ENCODE data around the gene WSCD1. TPM values are rescaled to one million over a fixed set of nuclear protein-coding genes. Genes with fewer than 3 reads are reported as not detected.
A peak's percentile ranks its signal among the peaks of the same experiment; 100 is the strongest.

Gene WSCD1
- total and polyA plus RNA-seq, 8 donors, result 1.2 to 4.1 (median 2.6) TPM

- H3K27ac ChIP-seq, result no peak overlapping the region
- 84 to 87% methylated on average over 10 of the region's 10 CpGs for WGBS, 2 donors
- DNase-seq (no peak), ATAC-seq (no peak), FAIRE-seq (no peak)
- no peaks in the 10 kb centered on the region for H3K27me3 ChIP-seq
- no peaks in the 10 kb centered on the region for H3K36me3 ChIP-seq
- no peak overlapping the region for H3K4me3 ChIP-seq
- no peak for TF ChIP-seq CTCF (IDR thresholded peaks at IDR 0.05)
- no peaks in the 10 kb centered on the region for H3K9me3 ChIP-seq
- no peaks in the 10 kb centered on the region for H3K4me1 ChIP-seq
- intact Hi-C loops (cut with DNase I), result no loop called here
Measured at GRCh38 chr17:6097005-6097279, 26.8 kb downstream of the WSCD1 start.

- H3K4me1 ChIP-seq, result no peaks in the 10 kb centered on the region
- H3K4me3 ChIP-seq, result no peak overlapping the region
- no peaks in the 10 kb centered on the region for H3K9me3 ChIP-seq
- 68 to 70% methylated on average over 11 of the region's 11 CpGs for WGBS, 2 donors
- no peaks in the 10 kb centered on the region for H3K27me3 ChIP-seq
- intact Hi-C loops (cut with DNase I), result no loop called here
- no peak overlapping the region for H3K27ac ChIP-seq
- H3K36me3 ChIP-seq, result no peaks in the 10 kb centered on the region
- FAIRE-seq (no peak), DNase-seq (no peak), ATAC-seq (peak in 1 of 4 donors; percentile 34)
- no peak for TF ChIP-seq CTCF (IDR thresholded peaks at IDR 0.05)
Measured at GRCh38 chr17:6098050-6098822, 28.1 kb downstream of the WSCD1 start.

GRCh38 chr17:6098823-6099180, 28.6 kb downstream of the WSCD1 start:
- H3K4me1 ChIP-seq, result no peaks in the 10 kb centered on the region
- 94 to 100% methylated on average over 1 of the region's 1 CpG for WGBS, 2 donors
- H3K9me3 ChIP-seq, result no peaks in the 10 kb centered on the region

GRCh38 chr17:6099492-6099891, 29.3 kb downstream of the WSCD1 start:
- no peak for FAIRE-seq
- Histone ChIP-seq H3K4me1 (no peaks in the 10 kb centered on the region), H3K36me3 (no peaks in the 10 kb centered on the region), H3K27me3 (no peaks in the 10 kb centered on the region), H3K9me3 (no peaks in the 10 kb centered on the region), H3K4me3 (no peak overlapping the region), H3K27ac (no peak overlapping the region)
- ATAC-seq, result no peak
- DNase-seq, result peak in 1 of 6 donors; percentile 16
- 89 to 90% methylated on average over 8 of the region's 8 CpGs for WGBS, 2 donors
- TF ChIP-seq CTCF (IDR thresholded peaks at IDR 0.05), result no peak
- intact Hi-C loops (cut with DNase I), result no loop called here

More at GRCh38 chr17:6098823-6099180, 28.6 kb downstream of the WSCD1 start:
- no peak for DNase-seq
- no peaks in the 10 kb centered on the region for H3K27me3 ChIP-seq
- FAIRE-seq, result no peak
- no peak overlapping the region for H3K4me3 ChIP-seq
- H3K36me3 ChIP-seq, result no peaks in the 10 kb centered on the region
- intact Hi-C loops (cut with DNase I), result no loop called here
- no peak for TF ChIP-seq CTCF (IDR thresholded peaks at IDR 0.05)
- no peak for ATAC-seq
- no peak overlapping the region for H3K27ac ChIP-seq

GRCh38 chr17:6100146-6100545, 30.0 kb downstream of the WSCD1 start:
- H3K9me3 ChIP-seq, result no peaks in the 10 kb centered on the region
- intact Hi-C loops (cut with DNase I), result no loop called here
- H3K27ac ChIP-seq, result no peak overlapping the region
- no peaks in the 10 kb centered on the region for H3K27me3 ChIP-seq
- no peak for FAIRE-seq
- TF ChIP-seq CTCF (IDR thresholded peaks at IDR 0.05), result no peak
- H3K36me3 ChIP-seq, result no peaks in the 10 kb centered on the region
- H3K4me1 ChIP-seq, result no peaks in the 10 kb centered on the region
- WGBS, 2 donors, result 86 to 88% methylated on average over 9 of the region's 9 CpGs
- no peak for ATAC-seq
- H3K4me3 ChIP-seq, result no peak overlapping the region
- peak in 1 of 6 donors; percentile 3 for DNase-seq
